ENCODE data around the gene ABAT. TPM values are rescaled to one million over a fixed set of nuclear protein-coding genes. Genes with fewer than 3 reads are reported as not detected.

The ABAT gene
- 2.0 and 2.6 TPM in 2 replicates for total RNA-seq (ENCODE audit: low replicate concordance)

DNA sequence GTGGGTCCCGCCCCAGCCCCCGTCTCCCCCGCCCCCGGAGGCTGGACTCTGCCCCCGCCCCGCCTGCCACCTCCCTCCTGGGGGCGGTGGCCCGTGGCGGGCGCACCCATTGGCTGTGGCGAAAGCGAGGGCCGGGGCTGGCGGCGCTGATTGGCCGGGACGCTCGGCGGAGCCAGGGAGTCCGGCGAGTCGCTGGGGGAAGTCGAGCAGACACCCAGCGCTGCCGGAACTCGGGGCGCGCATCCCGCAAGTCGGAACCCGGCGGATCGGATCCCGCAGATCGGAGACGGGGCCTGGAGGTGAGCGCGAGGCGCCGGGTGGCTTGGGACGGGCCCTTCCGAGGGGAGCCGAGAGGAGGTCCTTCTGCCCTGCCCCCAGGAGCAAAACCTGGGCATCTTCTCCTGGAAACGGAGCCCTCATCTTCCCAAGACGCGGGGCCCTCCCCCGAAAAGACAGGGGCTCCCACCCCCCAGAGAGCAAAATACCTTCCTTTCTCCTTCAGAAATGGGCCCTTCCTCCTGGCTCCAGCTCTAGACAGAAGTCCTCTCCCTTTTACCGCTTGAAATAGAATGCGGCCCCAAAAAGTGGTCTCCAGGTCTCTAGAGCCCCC is at the start of gene ABAT:
TSS of gene ABAT (plus strand) at position 205 of the 610 bp plus-strand sequence. CDS start 61,123 bp downstream, outside the sequence.

DNA sequence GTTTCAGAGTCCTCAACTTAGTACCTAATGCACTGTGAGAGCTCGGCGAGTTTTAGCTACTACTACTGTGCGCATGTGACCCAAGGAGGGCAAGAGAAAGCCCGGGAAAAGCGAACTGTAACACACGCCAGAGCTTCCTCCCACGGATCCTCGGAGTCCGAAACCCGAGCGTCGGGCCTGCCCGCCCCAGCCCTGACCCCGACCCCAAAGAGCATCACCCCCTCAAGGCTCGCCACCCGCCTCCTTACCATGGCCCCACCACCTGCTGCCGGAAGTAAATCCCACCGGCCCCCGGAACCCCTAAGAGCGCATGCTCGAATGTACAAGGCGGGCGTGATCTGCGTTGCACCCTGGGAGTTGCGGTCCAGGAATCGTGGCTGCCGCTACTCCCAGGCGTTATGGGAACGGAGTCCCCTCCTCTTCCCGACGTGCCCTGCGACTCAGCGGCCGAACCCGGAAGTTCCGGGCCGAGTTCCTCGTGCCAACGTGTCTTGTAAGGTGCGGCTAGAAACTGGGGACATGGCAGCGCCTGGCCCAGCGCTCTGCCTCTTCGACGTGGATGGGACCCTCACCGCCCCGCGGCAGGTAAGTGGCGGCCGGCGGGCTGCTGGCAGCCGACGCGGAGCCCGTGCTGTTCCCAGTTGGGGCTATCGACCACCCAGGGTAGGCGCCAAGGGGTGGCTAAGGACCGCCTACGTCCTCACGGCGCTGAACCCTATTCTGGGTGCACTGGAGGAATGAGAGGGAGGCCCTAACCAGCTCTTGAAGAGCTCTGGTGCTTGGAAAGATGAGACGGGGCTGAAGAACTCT is 123.2 kb downstream of the ABAT start, which contains the start of the genes PMM2 and TMEM186:
TSS of gene PMM2 (plus strand) at position 476 of the 810 bp plus-strand sequence. CDS start at position 520, 44 bp downstream.
TSS of gene TMEM186 (minus strand) at position 276 of the 810 bp plus-strand sequence. CDS start at position 251, 25 bp downstream.

Other genes with a start within 250 kb of the ABAT start
- not detected in 2 replicates for gene TMEM114, start 84.1 kb upstream of the ABAT start, total RNA-seq (ENCODE audit: low replicate concordance)
- gene METTL22, start 52.9 kb upstream of the ABAT start, total RNA-seq (ENCODE audit: low replicate concordance): 23.1 and 23.5 TPM in 2 replicates
- 3.2 and 5.7 TPM in 2 replicates for gene TMEM186, start 123.0 kb downstream of the ABAT start, total RNA-seq (ENCODE audit: low replicate concordance)
- gene PMM2, start 123.2 kb downstream of the ABAT start, total RNA-seq (ENCODE audit: low replicate concordance): 19.7 and 28.8 TPM in 2 replicates
- 131 and 204 TPM in 2 replicates for gene CARHSP1, start 194.4 kb downstream of the ABAT start, total RNA-seq (ENCODE audit: low replicate concordance)
- not detected in 2 replicates for gene LITAFD, start 207.7 kb downstream of the ABAT start, total RNA-seq (ENCODE audit: low replicate concordance)

Measured in smooth muscle cell of the coronary artery (primary cell).